HEK293 (cell line): ENCODE data around the gene SHROOM1.

ENCODE experiments used
- BCL11B ChIP-seq: fragments of 450-650 bp; formaldehyde crosslinking; IDR thresholded peaks from 2 replicates; pipeline ENCODE4 v1.5.1; 2016; ENCODE audit warnings: low read depth, missing biosample characterization, missing genetic modification characterization
- CTCF ChIP-seq: fragments of 450-650 bp; formaldehyde crosslinking; IDR thresholded peaks from 2 replicates; pipeline ENCODE4 v1.5.1; 2016; ENCODE audit warnings: missing biosample characterization, missing genetic modification characterization
- GLIS1 ChIP-seq: fragments of 450-650 bp; formaldehyde crosslinking; IDR thresholded peaks from 2 replicates; pipeline ENCODE4 v1.5.1; 2016; ENCODE audit warnings: missing biosample characterization, missing genetic modification characterization
- KLF17 ChIP-seq: fragments of 450-650 bp; formaldehyde crosslinking; IDR thresholded peaks from 2 replicates; pipeline ENCODE4 v1.5.1; 2016; ENCODE audit warnings: missing biosample characterization, missing genetic modification characterization
- PRDM10 ChIP-seq: fragments of 450-650 bp; formaldehyde crosslinking; IDR thresholded peaks from 2 replicates; pipeline ENCODE4 v1.5.1; 2016; ENCODE audit warnings: missing biosample characterization, missing genetic modification characterization
- REST ChIP-seq: fragments of 450-650 bp; formaldehyde crosslinking; IDR thresholded peaks from 2 replicates; pipeline ENCODE4 v1.5.1; 2016; ENCODE audit warnings: missing biosample characterization, missing genetic modification characterization
- SP3 ChIP-seq: fragments of 450-650 bp; formaldehyde crosslinking; IDR thresholded peaks from 2 replicates; pipeline ENCODE4 v1.5.1; 2016; ENCODE audit warnings: missing biosample characterization, missing genetic modification characterization
- YY1 ChIP-seq: fragments of 450-650 bp; formaldehyde crosslinking; IDR thresholded peaks from 2 replicates; pipeline ENCODE4 v1.5.1; 2018; ENCODE audit warnings: missing biosample characterization, missing genetic modification characterization
- ZNF223 ChIP-seq: fragments of 450-650 bp; formaldehyde crosslinking; IDR thresholded peaks from 2 replicates; pipeline ENCODE4 v1.5.1; 2016; ENCODE audit warnings: missing biosample characterization, missing genetic modification characterization
- ZNF23 ChIP-seq: fragments of 450-650 bp; formaldehyde crosslinking; IDR thresholded peaks from 2 replicates; pipeline ENCODE4 v1.5.1; 2016; ENCODE audit warnings: missing biosample characterization, missing genetic modification characterization, borderline replicate concordance
- ZNF274 ChIP-seq, 2 experiments: fragments of 200-500 bp in 1 of 2; fragments of 450-650 bp in 1 of 2; sonication (Bioruptor generic) in 1 of 2; formaldehyde crosslinking in 1 of 2; IDR thresholded peaks; 2 replicates each; pipeline versions ENCODE4 v1.5.1 to v1.6.1; 2014 to 2016; ENCODE audit warnings: borderline replicate concordance in 1 of 2, inconsistent platforms in 1 of 2, low read length in 1 of 2, missing biosample characterization in 1 of 2, missing genetic modification characterization in 1 of 2
- ZNF362 ChIP-seq: fragments of 450-650 bp; formaldehyde crosslinking; IDR thresholded peaks from 2 replicates; pipeline ENCODE4 v1.5.1; 2016; ENCODE audit warnings: missing biosample characterization, missing genetic modification characterization
- ZSCAN18 ChIP-seq: fragments of 450-650 bp; formaldehyde crosslinking; IDR thresholded peaks from 2 replicates; pipeline ENCODE4 v1.5.1; 2016; ENCODE audit warnings: missing biosample characterization, missing genetic modification characterization
- ZSCAN30 ChIP-seq: fragments of 450-650 bp; IDR thresholded peaks from 2 replicates; pipeline ENCODE4 v1.5.1; 2018; ENCODE audit warnings: missing biosample characterization, mild to moderate bottlenecking, missing genetic modification characterization, moderate library complexity

- TF ChIP-seq BCL11B (tag by site-specific recombination) (no peak), YY1 (tag by site-specific recombination) (no peak), REST (tag by site-specific recombination) (no peak), ZNF23 (tag by site-specific recombination) (no peak), CTCF (tag by site-specific recombination) (no peak), ZNF274 (IDR thresholded peaks at IDR 0.05; ENCODE audit: low read length) (no peak), ZNF274 (tag by site-specific recombination; IDR thresholded peaks at IDR 0.05; ENCODE audit: borderline replicate concordance) (no peak), SP3 (tag by site-specific recombination) (no peak), ZSCAN30 (tag by site-specific recombination) (no peak), ZNF362 (tag by site-specific recombination) (no peak), GLIS1 (tag by site-specific recombination) (no peak), KLF17 (tag by site-specific recombination) (no peak), ZSCAN18 (no peak), ZNF223 (tag by site-specific recombination) (no peak), PRDM10 (tag by site-specific recombination) (no peak)
These were observed 19.8 kb downstream of the SHROOM1 start for GRCh38 chr5:132810605-132811004.
